H1 (cell line): Measurements from ENCODE around the gene ENAH. TPM values are rescaled to one million over a fixed set of nuclear protein-coding genes. Genes with fewer than 3 reads are reported as not detected.

ENCODE experiments used
- CTCF ChIA-PET: fragments of 300-600 bp; sonication (Branson Sonifier 250); formaldehyde crosslinking; loops from one replicate; lab custom pipeline; 2021; ENCODE audit not compliant: partially characterized antibody; lab: Charles Lee
- POLR2A ChIA-PET: fragments of 300-600 bp; sonication (Branson Sonifier 250); formaldehyde crosslinking; loops from one replicate; lab custom pipeline; 2021; ENCODE audit warnings: inconsistent platforms; ENCODE audit not compliant: partially characterized antibody; lab: Charles Lee
- DNase-seq, 2 experiments: peaks; one replicate each; pipeline versions ENCODE4 v3.0.0 to v3.0.0-alpha.2; 2010 to 2022; ENCODE audit warnings: low spot score in 2 of 2, low read depth in 1 of 2, mixed read lengths in 1 of 2
- FAIRE-seq: peaks from 2 replicates; lab custom pipeline; 2011; peaks lifted over from hg19 to GRCh38; lab: Jason Lieb, UNC
- H2AFZ ChIP-seq: 2 replicates; pipeline ENCODE4 v1.8.1; 2012; ENCODE audit warnings: low read length, inconsistent platforms
- H2AK5ac ChIP-seq: 2 replicates; pipeline ENCODE4 v1.6.1; 2013; ENCODE audit warnings: low read depth, low read length
- H2BK120ac ChIP-seq: replicated peaks from 2 replicates; pipeline ENCODE3; 2013; ENCODE audit warnings: low read depth, low read length, inconsistent platforms
- H2BK12ac ChIP-seq: 2 replicates; pipeline ENCODE4 v1.6.1; 2013; ENCODE audit warnings: low read depth, low read length
- H2BK15ac ChIP-seq: 2 replicates; pipeline ENCODE4 v1.6.1; 2013; ENCODE audit warnings: low read length
- H2BK20ac ChIP-seq: 2 replicates; pipeline ENCODE4 v1.6.1; 2013; ENCODE audit warnings: low read length
- H2BK5ac ChIP-seq: 2 replicates; pipeline ENCODE4 v1.6.1; 2013; ENCODE audit warnings: low read depth, low read length
- H3K14ac ChIP-seq: 2 replicates; pipeline ENCODE4 v1.6.1; 2013; ENCODE audit warnings: inconsistent platforms; ENCODE audit not compliant: insufficient read length
- H3K18ac ChIP-seq: 2 replicates; pipeline ENCODE4 v1.6.1; 2013; ENCODE audit warnings: low read length; ENCODE audit errors: extremely low read depth
- H3K23ac ChIP-seq: 2 replicates; pipeline ENCODE4 v1.6.1; 2013; ENCODE audit warnings: inconsistent platforms; ENCODE audit not compliant: insufficient read length
- H3K23me2 ChIP-seq: 2 replicates; pipeline ENCODE4 v1.6.1; 2013; ENCODE audit warnings: low read depth, low read length
- H3K27ac ChIP-seq: 2 replicates; pipeline ENCODE4 v1.6.1; 2011; ENCODE audit warnings: low read depth, low read length, inconsistent platforms
- H3K27me3 ChIP-seq, 4 experiments: replicated peaks in 1 of 4; 1 replicate in 1 of 4; 2 replicates in 3 of 4; pipeline versions ENCODE4 v1.6.1 to v1.8.1; 2011 to 2013; ENCODE audit warnings: low read length in 3 of 4, mild to moderate bottlenecking in 3 of 4, inconsistent platforms in 2 of 4, mixed read lengths in 2 of 4, moderate library complexity in 1 of 4; ENCODE audit not compliant: control insufficient read depth in 3 of 4, insufficient read depth in 3 of 4; ENCODE audit errors: extremely low read depth in 1 of 4
- H3K36me3 ChIP-seq, 4 experiments: 2 replicates each; pipeline versions ENCODE4 v1.6.1 to v1.8.1; 2011 to 2013; ENCODE audit warnings: mild to moderate bottlenecking in 4 of 4, low read length in 3 of 4, moderate library complexity in 2 of 4, control low read depth in 1 of 4, inconsistent platforms in 1 of 4; ENCODE audit not compliant: insufficient read depth in 4 of 4, control insufficient read depth in 2 of 4
- H3K4ac ChIP-seq: replicated peaks from 2 replicates; pipeline ENCODE3; 2013; ENCODE audit warnings: low read length, low read depth, mixed read lengths, inconsistent platforms; ENCODE audit not compliant: insufficient read length
- H3K4me1 ChIP-seq, 4 experiments: replicated peaks in 1 of 4; 1 replicate in 1 of 4; 2 replicates in 3 of 4; pipeline versions ENCODE4 v1.6.1 to v1.8.1; 2011 to 2013; ENCODE audit warnings: low read length in 3 of 4, inconsistent platforms in 2 of 4, mixed read lengths in 1 of 4; ENCODE audit not compliant: insufficient read depth in 4 of 4, control insufficient read depth in 3 of 4
- H3K4me2 ChIP-seq, 2 experiments: 2 replicates each; pipeline versions ENCODE4 v1.6.1 to v1.8.1; 2011 to 2013; ENCODE audit warnings: low read depth in 2 of 2, low read length in 2 of 2, control low read depth in 1 of 2, inconsistent platforms in 1 of 2, mild to moderate bottlenecking in 1 of 2; ENCODE audit not compliant: insufficient read depth in 1 of 2
- H3K4me3 ChIP-seq, 4 experiments: fragments of 200-600, 300-600 bp in 1 of 4; sonication (generic), shearing (Covaris generic), sonication (Bioruptor Twin) in 1 of 4; 2 replicates each; pipeline versions ENCODE4 v1.5.1 to v1.8.1; 2011 to 2016; ENCODE audit warnings: low read length in 4 of 4, low read depth in 3 of 4, control low read depth in 2 of 4, inconsistent platforms in 2 of 4, mild to moderate bottlenecking in 2 of 4, mixed read lengths in 1 of 4, moderate library complexity in 1 of 4; ENCODE audit not compliant: insufficient read depth in 2 of 4; ENCODE audit errors: extremely low read depth in 1 of 4
- H3K56ac ChIP-seq: replicated peaks from 2 replicates; pipeline ENCODE3; 2013; ENCODE audit warnings: low read depth, mild to moderate bottlenecking, mixed read lengths, low read length, inconsistent platforms; ENCODE audit not compliant: insufficient read length
- H3K79me1 ChIP-seq: 2 replicates; pipeline ENCODE4 v1.6.1; 2013; ENCODE audit warnings: low read depth, low read length, control low read depth
- H3K79me2 ChIP-seq, 2 experiments: 2 replicates each; pipeline versions ENCODE4 v1.6.1 to v1.8.1; 2012 to 2013; ENCODE audit warnings: low read length in 2 of 2, mild to moderate bottlenecking in 2 of 2, inconsistent platforms in 1 of 2; ENCODE audit not compliant: insufficient read depth in 2 of 2, control insufficient read depth in 1 of 2
- H3K9ac ChIP-seq, 4 experiments: replicated peaks in 1 of 4; 1 replicate in 1 of 4; 2 replicates in 3 of 4; pipeline versions ENCODE4 v1.6.1 to v1.8.1; 2011 to 2013; ENCODE audit warnings: low read depth in 3 of 4, low read length in 3 of 4, control low read depth in 2 of 4, mild to moderate bottlenecking in 2 of 4, moderate library complexity in 2 of 4, inconsistent platforms in 1 of 4; ENCODE audit errors: extremely low read depth in 1 of 4
- H3K9me3 ChIP-seq, 2 experiments: 2 replicates each; pipeline versions ENCODE4 v1.6.1 to v1.8.1; 2012 to 2013; ENCODE audit warnings: mild to moderate bottlenecking in 2 of 2, moderate library complexity in 2 of 2, control low read depth in 1 of 2, inconsistent platforms in 1 of 2, low read depth in 1 of 2, low read length in 1 of 2, mixed read lengths in 1 of 2; ENCODE audit not compliant: insufficient read depth in 2 of 2
- H4K20me1 ChIP-seq, 2 experiments: replicated peaks in 1 of 2; 2 replicates each; pipeline versions ENCODE3 to v1.8.1; 2011 to 2013; ENCODE audit warnings: inconsistent platforms in 2 of 2, low read length in 2 of 2, mild to moderate bottlenecking in 1 of 2; ENCODE audit not compliant: insufficient read depth in 2 of 2, control insufficient read depth in 1 of 2
- H4K5ac ChIP-seq: 2 replicates; pipeline ENCODE4 v1.6.1; 2013; ENCODE audit warnings: low read length, low read depth, mixed read lengths, inconsistent platforms; ENCODE audit not compliant: insufficient read length
- H4K8ac ChIP-seq: 2 replicates; pipeline ENCODE4 v1.8.0; 2013; ENCODE audit warnings: mild to moderate bottlenecking, moderate library complexity, low read length, inconsistent platforms; ENCODE audit not compliant: insufficient read depth; ENCODE audit errors: extremely low read depth
- H4K91ac ChIP-seq: replicated peaks from 2 replicates; pipeline ENCODE3; 2013; ENCODE audit warnings: low read length, mixed read lengths, inconsistent platforms; ENCODE audit not compliant: insufficient read length
- ASH2L ChIP-seq: fragments of 200-600, 300-600 bp; sonication (generic); IDR thresholded peaks from one replicate; pipeline ENCODE4 v1.7.1; 2017; ENCODE audit warnings: low read length
- KDM4A ChIP-seq: IDR thresholded peaks from one replicate; pipeline ENCODE4 v1.7.1; 2012; ENCODE audit warnings: low read depth, mild to moderate bottlenecking, moderate library complexity, low read length, inconsistent platforms; ENCODE audit not compliant: severe bottlenecking
- NRF1 ChIP-seq: IDR thresholded peaks from 2 replicates; pipeline ENCODE4 v1.6.1; 2011; ENCODE audit warnings: mild to moderate bottlenecking, low read depth, low read length, improper control_type of control experiment
- RAD21 ChIP-seq, 2 experiments: IDR thresholded peaks in 1 of 2; conservative IDR thresholded peaks in 1 of 2; 2 replicates each; pipeline ENCODE4 v1.6.1; 2011; ENCODE audit warnings: low read depth in 2 of 2, low read length in 2 of 2, improper control_type of control experiment in 1 of 2, inconsistent platforms in 1 of 2, mild to moderate bottlenecking in 1 of 2, moderate library complexity in 1 of 2
- SP2 ChIP-seq: IDR thresholded peaks from 2 replicates; pipeline ENCODE4 v1.6.1; 2012; ENCODE audit warnings: mild to moderate bottlenecking, low read length, inconsistent platforms
- YY1 ChIP-seq: IDR thresholded peaks from 2 replicates; pipeline ENCODE4 v1.6.1; 2011; ENCODE audit warnings: low read depth, mild to moderate bottlenecking, low read length
- WGBS, 2 experiments: shearing (Covaris generic) in 1 of 2; methylation state at CpG; one replicate each; pipeline versions ENCODE4 v1.1.6 to v1.1.7; 2013 to 2015; ENCODE audit warnings: low lambda C conversion rate in 2 of 2, mixed read lengths in 2 of 2, inconsistent platforms in 1 of 2, low coverage in 1 of 2, missing lambda C conversion rate in 1 of 2; ENCODE audit not compliant: insufficient replicate concordance in 2 of 2, insufficient coverage in 1 of 2, insufficient read length in 1 of 2; ENCODE audit errors: extremely low coverage in 1 of 2, missing lambda C conversion rate in 1 of 2; 5-methylcytosine and 5-hydroxymethylcytosine counted together
- polyA plus RNA-seq, 7 experiments: library from polyadenylated mRNA; depleted of rRNA in 3 of 7; stranded (reverse) in 5 of 7; unstranded in 2 of 7; fragments of >200 nt in 5 of 7; fragments of 200-250 nt in 2 of 7; gene quantifications; 1 replicate in 5 of 7; 2 replicates in 1 of 7; 4 replicates in 1 of 7; pipeline versions ENCODE4 v1.2.1 to v1.2.3, GENCODE V29; 2011 to 2013; ENCODE audit warnings: missing spikeins in 2 of 7, mixed read lengths in 2 of 7
- total RNA-seq: library from RNA; stranded (reverse); fragmentation: NEBNext Ultra II Directional; extraction: Animal tissue kit (Norgen Biotek cat#: 25700); gene quantifications from 2 replicates; pipeline ENCODE4 v1.2.1, GENCODE V29; 2021
- TF ChIP-seq, protein P1 (sequence below), 3 experiments: IDR thresholded peaks; 1 replicate in 2 of 3; 2 replicates in 1 of 3; pipeline versions ENCODE4 v1.5.1 to v1.6.1; 2011; ENCODE audit warnings: low read length in 3 of 3, mild to moderate bottlenecking in 3 of 3, inconsistent platforms in 2 of 3, low read depth in 1 of 3, moderate library complexity in 1 of 3; ENCODE audit not compliant: insufficient read depth in 1 of 3; ENCODE audit errors: control extremely low read depth in 1 of 3

The ENAH gene
- total and polyA plus RNA-seq, 2 of the 8 experiments (the other 6 are each of a cell fraction or from before 2014, with no cell fraction given): 39.1 to 335 TPM

DNA sequence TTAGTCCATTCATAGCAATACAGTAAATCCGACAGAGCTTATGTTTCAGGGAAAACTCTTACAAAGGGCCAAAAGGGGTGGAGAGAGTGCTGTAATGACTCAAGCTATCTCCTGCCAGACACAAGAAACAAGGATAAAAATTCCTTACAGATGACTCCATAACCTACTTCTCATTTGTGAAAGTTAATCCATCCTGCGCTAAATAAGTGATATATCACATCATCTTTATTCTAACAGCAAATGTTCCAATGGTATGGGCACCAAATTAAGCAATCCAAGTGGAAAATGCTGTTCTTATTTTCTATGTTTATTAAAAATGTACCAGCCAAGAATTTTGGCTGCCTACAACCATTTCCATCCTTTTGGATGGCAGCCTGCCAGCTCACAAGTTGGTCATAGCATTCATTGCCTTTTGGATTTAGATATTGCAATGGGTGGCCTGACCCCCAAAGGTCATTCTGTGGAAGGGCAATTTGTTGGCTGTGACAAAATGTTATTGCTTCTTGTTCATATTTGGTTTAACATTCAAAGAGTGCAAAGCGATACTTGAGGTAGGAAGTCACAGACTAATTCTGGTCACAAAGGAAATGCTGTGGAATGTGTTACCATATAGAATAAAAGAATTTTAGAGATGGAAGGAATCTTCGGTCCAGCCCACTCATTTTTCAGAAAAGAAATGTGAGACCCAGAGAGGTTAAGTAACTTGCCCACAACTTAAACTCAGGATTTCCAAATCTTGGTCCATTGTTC is 2.8 kb upstream of the ENAH start:
- Histone ChIP-seq H2BK20ac (no peak overlapping the region), H3K79me2 (peaks cover 9 to 18% of the 10 kb centered on the region in 2 experiments; a peak in 3 of 4 replicates), H3K18ac (no peak overlapping the region), H3K9ac (no peak overlapping the region), H4K8ac (no peak overlapping the region), H2BK5ac (no peak overlapping the region), H3K36me3 (no peaks in the 10 kb centered on the region; a peak in 1 of 8 replicates), H3K4me3 (no peak overlapping the region), H4K91ac (no peak overlapping the region), H2BK12ac (no peak overlapping the region), H4K5ac (no peak overlapping the region), H3K27ac (no peak overlapping the region), H3K23ac (no peak overlapping the region), H3K56ac (no peak overlapping the region), H3K4ac (no peak overlapping the region), H3K27me3 (no peaks in the 10 kb centered on the region), H2AFZ (no peak overlapping the region), H3K4me2 (no peak overlapping the region), H3K4me1 (peaks cover 0 to 3% (median 0%) of the 10 kb centered on the region in 4 experiments; a peak in 1 of 7 replicates), H2BK120ac (no peak overlapping the region), H2AK5ac (no peak overlapping the region), H2BK15ac (no peak overlapping the region), H3K9me3 (no peaks in the 10 kb centered on the region), H4K20me1 (no peaks in the 10 kb centered on the region), H3K79me1 (no peaks in the 10 kb centered on the region), H3K23me2 (no peaks in the 10 kb centered on the region; the same call in 1 of the 2 replicates), H3K14ac (no peak overlapping the region)
- ChIA-PET POLR2A (interaction anchor here (0.7 to 4.4 kb wide), 11 partner anchors 10 to 174 kb away, joined by 3 to 20 read pairs (median 5); partner anchors contain the start of gene SRP9), CTCF (interaction anchor here (0.6 to 5.6 kb wide), 44 partner anchors 8 to 222 kb away, joined by 3 to 43 read pairs (median 4); partner anchors contain the start of gene SRP9)
- 90% methylated on average over 4 of the region's 4 CpGs; no CpG with 5 or more reads in 1 of the 2 experiments for WGBS, 2 experiments
- no peak for FAIRE-seq
- DNase-seq: peak in 1 of 2 experiments; percentile 38
- TF ChIP-seq KDM4A (no peak), RAD21 (IDR thresholded peaks at IDR 0.05 in 1 of 2, conservative IDR thresholded peaks at IDR 0.05 in 1 of 2; ENCODE audit: low read depth in 2 of 2, low read length in 2 of 2) (peak; percentile 77 to 83), ASH2L (no peak), YY1 (no peak), NRF1 (no peak), SP2 (no peak)
- TF ChIP-seq, protein P1, sequence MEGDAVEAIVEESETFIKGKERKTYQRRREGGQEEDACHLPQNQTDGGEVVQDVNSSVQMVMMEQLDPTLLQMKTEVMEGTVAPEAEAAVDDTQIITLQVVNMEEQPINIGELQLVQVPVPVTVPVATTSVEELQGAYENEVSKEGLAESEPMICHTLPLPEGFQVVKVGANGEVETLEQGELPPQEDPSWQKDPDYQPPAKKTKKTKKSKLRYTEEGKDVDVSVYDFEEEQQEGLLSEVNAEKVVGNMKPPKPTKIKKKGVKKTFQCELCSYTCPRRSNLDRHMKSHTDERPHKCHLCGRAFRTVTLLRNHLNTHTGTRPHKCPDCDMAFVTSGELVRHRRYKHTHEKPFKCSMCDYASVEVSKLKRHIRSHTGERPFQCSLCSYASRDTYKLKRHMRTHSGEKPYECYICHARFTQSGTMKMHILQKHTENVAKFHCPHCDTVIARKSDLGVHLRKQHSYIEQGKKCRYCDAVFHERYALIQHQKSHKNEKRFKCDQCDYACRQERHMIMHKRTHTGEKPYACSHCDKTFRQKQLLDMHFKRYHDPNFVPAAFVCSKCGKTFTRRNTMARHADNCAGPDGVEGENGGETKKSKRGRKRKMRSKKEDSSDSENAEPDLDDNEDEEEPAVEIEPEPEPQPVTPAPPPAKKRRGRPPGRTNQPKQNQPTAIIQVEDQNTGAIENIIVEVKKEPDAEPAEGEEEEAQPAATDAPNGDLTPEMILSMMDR (IDR thresholded peaks at IDR 0.05; ENCODE audit: control extremely low read depth in 1 of 3, insufficient read depth in 1 of 3, low read depth in 1 of 3, low read length in 3 of 3): peak in 2 of 3 experiments; percentile 52 to 57; a peak in 3 of 4 replicates
